Activated CD4-positive, alpha-beta T cell treated with anti-CD3 and anti-CD28 coated beads, Interleukin-2, amount 50 U/mL, for 16 hours (primary cell): ENCODE data around the gene THAP9.

ENCODE experiments used
- DNase-seq: peaks from one replicate; pipeline ENCODE4 v3.0.0-alpha.2; 2020

The THAP9 gene

DNA sequence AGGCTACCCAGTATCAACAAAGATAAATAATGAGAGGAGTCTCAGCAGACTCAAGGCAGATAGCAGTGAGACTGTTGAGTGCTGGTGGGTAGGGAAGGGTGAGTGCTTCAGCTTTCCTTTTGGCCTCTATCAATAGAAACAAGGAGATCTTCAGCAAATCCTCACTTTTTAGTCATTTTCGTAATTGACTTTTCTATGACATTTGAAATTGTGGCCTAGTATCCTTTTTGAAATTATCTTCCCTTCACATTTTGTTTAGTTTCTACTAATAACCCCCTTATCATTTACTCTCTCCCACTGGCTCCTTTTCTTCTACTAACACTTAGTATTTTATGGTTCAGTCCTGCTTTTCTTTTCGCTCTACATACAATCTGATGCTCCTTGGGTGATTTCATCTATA lies 65.2 kb downstream of the THAP9 start:
- DNase-seq = no peak

DNA sequence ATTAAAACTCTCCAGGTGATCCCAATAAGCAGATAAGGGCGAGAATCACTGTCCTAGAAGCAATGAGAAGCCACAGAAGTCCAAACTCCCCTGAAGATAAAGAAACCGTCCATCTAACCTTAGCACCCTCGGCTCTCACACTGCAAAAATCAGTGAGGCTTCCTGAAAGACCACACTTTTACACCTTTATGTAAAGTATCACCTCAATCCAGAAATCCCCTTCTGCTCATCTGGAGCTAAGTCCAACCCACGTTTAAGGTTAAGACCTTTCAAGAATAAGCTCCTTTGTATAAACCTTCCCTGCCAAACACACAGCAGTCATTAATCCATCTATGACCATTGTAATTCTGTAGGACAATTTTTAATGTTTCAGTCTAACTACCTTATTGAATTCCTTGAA lies 68.4 kb downstream of the THAP9 start:
- DNase-seq = no peak

GRCh38 chr4:82969414-82969813 lies 68.9 kb downstream of the THAP9 start:
- DNase-seq = no peak
